GM18951 (cell line): Measurements from ENCODE around the gene FOXP1.

Source experiments
- POLR2A ChIP-seq: IDR thresholded peaks from 4 replicates; pipeline ENCODE4 v1.6.1; 2011; ENCODE audit warnings: mild to moderate bottlenecking; ENCODE audit not compliant: insufficient read length, insufficient read depth; ENCODE audit errors: extremely low read depth
- in situ Hi-C: fragments of 300-500 bp; cut with MboI; formaldehyde crosslinking; loops from one replicate; pipeline ENCODE4 v1.12.0; 2022; ENCODE audit warnings: low sequenced_read_pairs, mixed read lengths, inconsistent platforms; ENCODE audit not compliant: unreplicated experiment

The FOXP1 gene

DNA sequence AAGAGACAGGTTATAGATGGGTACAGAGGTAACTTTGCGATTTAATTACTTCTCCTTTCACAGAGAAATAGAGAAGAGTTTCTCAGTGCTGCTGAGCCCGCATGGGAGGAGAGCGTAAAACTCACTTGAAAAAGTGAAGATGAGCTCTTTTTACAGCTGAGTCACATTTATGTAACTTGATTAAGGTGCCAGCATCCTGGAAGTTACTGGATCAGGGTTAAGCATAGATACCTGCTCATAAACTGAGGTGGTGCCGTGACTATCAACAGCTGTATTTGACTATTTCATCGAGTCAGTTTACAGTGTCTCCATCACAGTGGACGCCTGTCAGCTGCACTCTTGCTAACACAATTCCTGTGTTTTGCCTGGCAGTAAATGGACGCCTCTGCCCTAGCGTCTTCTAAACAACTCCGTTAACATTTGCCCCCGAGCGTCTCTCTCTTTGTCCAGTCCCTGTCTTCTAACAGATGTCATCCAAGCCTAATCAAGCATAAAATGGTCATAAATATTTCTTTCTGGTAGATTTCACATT, 414.6 kb downstream of the FOXP1 start:
- TF ChIP-seq POLR2A, result no peak
- in situ Hi-C loops, result no loop called here

DNA sequence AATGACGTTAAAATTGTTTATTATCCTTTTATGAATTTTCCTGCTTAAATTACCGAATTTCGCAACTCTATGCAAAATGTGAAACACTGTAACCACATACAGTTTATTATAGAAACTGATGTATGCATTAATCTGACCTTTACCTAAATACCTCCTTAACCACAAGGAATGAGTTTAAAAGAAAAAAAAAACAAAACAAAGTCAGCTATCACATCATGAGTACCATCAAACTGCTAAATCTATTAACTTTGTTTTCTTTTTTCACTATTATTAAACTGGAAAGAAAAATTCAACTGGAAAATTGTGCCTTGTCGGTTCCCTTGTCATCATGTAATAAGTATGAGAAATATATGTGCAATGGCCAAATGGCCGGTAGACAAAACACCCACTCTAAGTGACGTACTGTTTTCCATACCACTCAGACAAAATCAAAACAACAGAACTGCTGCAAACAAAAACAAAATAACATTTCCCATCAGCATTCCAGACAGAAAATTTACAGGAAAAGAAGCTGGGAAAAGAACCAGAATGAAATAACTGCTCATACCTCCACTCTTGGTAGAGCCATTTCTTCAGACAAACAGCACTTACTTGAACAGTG, 415.3 kb downstream of the FOXP1 start:
- TF ChIP-seq POLR2A, result no peak
- in situ Hi-C loops, result no loop called here

DNA sequence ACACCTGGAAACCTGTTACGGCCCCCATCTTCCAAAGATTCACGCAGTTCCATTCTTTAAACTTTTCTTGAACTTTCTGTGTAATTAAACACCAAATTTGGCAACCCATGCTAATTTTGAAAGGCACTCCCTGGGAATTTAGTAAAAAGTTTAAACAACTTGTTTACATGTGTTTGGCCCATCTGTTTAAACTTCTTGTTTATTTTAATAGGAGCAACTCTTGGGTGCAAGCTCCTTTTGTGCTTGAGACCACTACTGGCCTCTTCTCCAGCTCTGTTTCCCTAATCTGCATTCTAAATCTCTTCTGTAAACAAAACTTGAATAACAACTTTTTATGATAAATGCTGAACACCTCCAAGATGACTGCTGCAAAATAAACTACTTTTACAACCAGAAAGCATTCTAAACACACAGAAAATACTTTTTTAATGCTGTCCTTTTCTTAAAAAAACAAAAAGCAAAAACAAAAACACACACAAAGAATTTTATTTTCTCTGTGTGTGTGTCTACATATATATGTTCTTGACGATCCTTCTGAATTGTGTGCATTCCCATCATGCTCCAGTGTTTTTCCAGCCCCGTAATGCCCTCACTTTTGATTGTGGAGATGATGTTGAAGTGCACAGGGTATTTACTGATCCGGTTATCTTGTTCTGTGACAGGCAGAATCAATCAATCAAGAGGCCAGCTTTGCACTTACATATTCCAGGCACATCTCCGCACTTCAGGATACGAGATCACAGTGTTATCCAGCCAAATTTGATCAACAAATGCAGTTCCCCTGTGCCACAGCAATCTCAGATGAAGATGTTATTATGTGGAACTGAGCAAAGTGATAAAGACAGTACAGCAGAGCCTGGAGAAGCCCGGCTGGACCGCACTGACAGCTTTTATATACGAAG, 416.9 kb downstream of the FOXP1 start:
- in situ Hi-C loops, result no loop called here
- no peak for TF ChIP-seq POLR2A

GRCh38 chr3:71164881-71165280, 418.6 kb downstream of the FOXP1 start:
- no peak for TF ChIP-seq POLR2A
- in situ Hi-C loops, result no loop called here

DNA sequence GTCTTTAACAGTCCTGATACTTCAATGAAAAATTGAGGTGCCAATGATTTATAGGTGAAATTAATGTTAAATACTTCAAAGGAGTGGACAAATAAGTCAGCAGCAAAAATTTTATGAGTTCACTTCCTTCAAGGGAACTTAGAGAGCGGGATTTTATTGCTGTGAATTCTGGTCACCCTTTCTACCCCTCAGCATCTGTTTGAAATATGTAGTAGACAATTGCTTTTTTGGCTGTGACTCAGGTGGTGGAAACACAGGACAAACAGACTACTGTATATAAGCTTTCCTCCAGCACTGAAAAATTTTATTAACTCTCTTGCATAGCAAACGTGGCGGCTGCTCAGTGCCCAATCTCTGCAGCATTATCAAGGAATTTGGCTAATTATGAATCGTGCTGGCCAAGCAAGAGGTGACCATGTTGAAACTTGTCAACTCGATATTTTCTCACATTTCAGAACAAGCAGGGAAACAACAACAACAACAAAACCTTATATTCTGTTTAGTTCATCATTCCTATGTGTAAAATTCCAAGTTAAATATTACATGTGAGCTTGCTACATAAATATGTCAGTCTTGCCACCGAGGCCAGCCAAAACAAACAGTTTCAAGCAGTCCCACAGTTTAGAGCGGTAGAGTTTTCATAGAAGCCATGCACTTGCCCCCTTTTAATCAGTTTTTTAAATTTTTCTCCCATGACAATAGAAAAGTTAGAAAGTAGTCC, 420.2 kb downstream of the FOXP1 start:
- in situ Hi-C loops, result no loop called here
- TF ChIP-seq POLR2A, result no peak

- in situ Hi-C loops, result no loop called here
- no peak for TF ChIP-seq POLR2A
Observed at GRCh38 chr3:71162221-71162620, 421.3 kb downstream of the FOXP1 start.

GRCh38 chr3:71160785-71161546, 422.6 kb downstream of the FOXP1 start:
- in situ Hi-C loops, result no loop called here
- TF ChIP-seq POLR2A, result no peak

DNA sequence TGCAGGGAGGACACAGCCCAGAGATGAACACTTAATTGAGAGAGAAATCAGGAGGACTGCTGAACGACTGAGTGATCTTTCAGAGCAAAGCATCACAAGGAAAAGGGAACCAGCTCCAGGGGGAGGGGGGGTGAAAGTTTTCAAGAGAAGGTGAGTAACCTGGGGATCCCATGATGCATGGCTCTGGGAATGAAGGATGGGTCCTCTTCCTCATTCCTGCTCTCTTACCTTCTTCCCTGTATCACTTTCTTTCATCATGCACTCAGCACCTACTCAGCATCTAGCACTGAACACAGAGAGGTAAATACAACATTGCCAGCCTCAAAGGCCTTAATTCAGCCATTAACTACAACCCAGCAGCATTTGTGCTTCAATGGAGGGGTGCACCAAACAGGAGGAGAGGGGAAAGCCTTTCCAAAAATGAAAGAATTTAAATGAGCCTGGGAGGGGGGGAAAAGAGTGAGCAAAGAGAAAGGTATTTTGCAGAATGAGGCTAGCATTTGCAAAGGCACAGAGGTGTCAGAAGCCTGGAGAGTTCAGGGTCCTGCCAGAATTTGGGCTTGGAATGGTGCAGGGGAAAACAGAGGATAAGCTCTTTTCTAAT, 427.4 kb downstream of the FOXP1 start:
- in situ Hi-C loops, result no loop called here
- TF ChIP-seq POLR2A, result no peak

DNA sequence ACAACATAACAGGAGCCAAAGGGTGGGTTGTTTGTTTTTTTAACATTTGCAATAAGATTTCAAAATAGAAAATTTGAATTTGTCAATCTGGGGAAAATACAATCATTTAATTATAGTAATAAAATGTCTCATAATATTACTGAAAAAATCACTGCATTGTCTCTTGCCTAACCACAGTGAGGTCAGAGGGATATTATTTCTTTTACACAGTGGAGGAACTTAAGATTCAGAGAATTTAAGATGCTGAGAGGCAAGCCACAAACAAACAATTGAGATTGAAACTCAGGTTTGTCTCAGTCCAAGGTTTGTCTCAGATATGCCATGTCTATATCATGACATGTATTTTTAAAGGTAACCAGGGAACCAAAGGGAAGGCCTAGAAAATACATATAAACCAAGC, 428.7 kb downstream of the FOXP1 start:
- in situ Hi-C loops, result no loop called here
- no peak for TF ChIP-seq POLR2A

DNA sequence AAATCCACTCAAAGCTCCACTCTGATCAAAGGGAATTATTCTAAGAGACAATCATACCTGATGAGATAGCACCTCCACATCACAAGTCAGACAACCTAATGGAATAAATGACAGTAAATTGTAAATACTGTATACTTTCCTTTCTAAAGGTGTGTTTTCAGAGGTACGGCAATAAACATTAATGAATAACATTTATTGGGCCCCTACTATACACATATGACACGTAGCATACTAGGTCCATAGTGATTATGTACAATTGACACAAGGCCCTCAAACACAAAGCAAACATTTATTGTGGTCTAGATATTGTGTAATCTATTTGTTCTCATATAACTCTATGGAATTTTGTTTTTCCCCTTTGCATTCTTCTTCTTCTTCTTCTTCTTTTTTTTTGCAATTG, 429.8 kb downstream of the FOXP1 start:
- no peak for TF ChIP-seq POLR2A
- in situ Hi-C loops, result no loop called here

- in situ Hi-C loops, result no loop called here
- no peak for TF ChIP-seq POLR2A
Observed at GRCh38 chr3:71152892-71153265, 430.6 kb downstream of the FOXP1 start.
